ENCODE data around the gene SELENOP.
"Not testable (repeated sequence)": the region's sequence is repeated elsewhere in the genome, so short reads cannot be mapped to it uniquely, and the experiment has no call there.

SELENOP gene

GRCh38 chr5:42825422-42826148, 13.9 kb upstream of the SELENOP start:
- DNase-seq: no peak

GRCh38 chr5:42824347-42824976, 12.8 kb upstream of the SELENOP start:
- DNase-seq: no peak

GRCh38 chr5:42822548-42822947, 10.9 kb upstream of the SELENOP start:
- DNase-seq: no peak

GRCh38 chr5:42819745-42820144, 8.1 kb upstream of the SELENOP start:
- DNase-seq: no peak

GRCh38 chr5:42816546-42816945, 4.9 kb upstream of the SELENOP start:
- DNase-seq: not testable (repeated sequence)

DNA sequence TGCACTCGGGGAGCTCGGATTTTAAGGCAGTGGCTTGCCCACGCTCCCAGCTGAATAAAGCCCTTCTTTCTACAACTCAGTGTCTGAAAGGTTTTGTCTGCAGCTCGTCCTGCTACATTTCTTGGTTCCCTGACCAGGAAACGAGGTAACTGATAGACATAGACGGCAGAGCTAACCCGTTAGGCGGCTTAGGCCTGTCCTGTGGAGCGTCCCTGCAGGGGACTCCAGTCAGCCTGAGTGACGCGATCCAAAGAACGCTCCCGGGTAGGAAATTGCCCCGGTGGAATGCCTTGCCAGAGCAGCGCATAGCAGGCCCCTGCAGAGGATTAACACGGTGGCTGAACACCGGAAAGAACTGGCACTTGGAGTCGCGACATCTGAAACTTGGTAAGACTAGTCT, 1.8 kb upstream of the SELENOP start:
- DNase-seq: no peak

- DNase-seq: no peak
Measured at GRCh38 chr5:42812620-42813019, 928 bp upstream of the SELENOP start.

GRCh38 chr5:42810834-42811590, 680 bp downstream of the SELENOP start:
- DNase-seq: no peak

DNA sequence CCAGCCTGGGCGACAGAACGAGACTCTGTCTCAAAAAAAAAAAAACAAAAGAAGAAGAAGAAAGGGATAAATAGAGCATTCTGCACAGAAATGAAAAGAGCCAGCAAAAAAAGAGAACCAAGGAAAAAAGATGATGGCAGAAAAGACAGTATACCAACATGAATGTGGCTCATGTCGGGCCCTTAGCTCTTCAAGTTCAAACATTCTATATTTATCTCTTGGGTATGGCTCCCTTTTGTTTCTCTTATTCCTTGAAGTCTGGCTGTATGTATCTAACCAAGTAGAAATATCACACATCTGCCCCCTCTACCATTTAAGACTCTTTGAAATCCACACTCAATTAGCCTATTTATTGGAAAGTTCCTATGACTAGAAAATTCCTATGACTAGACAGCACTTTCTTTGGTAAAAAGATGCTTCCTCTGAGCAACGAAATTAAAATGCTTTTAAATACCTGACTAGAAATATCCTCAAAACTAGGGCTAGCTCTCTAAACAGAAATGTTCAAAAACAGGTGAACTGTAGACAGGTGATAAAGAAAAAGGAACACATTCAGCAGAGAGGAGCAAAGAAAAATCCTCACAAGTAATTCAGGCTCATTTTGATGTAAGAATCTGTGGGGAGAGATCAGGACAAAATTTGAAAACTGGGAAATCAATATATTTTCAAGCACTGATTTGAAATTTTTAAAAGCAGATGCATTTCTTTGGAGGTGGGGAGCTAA, 2.6 kb downstream of the SELENOP start:
- DNase-seq: no peak

GRCh38 chr5:42807722-42808447, 3.8 kb downstream of the SELENOP start:
- DNase-seq: no peak

- DNase-seq: no peak
Measured at GRCh38 chr5:42806701-42807262, 4.9 kb downstream of the SELENOP start.

- no peak for DNase-seq
Measured at GRCh38 chr5:42806004-42806700, 5.5 kb downstream of the SELENOP start.

GRCh38 chr5:42804717-42805339, 6.9 kb downstream of the SELENOP start:
- no peak for DNase-seq

DNA sequence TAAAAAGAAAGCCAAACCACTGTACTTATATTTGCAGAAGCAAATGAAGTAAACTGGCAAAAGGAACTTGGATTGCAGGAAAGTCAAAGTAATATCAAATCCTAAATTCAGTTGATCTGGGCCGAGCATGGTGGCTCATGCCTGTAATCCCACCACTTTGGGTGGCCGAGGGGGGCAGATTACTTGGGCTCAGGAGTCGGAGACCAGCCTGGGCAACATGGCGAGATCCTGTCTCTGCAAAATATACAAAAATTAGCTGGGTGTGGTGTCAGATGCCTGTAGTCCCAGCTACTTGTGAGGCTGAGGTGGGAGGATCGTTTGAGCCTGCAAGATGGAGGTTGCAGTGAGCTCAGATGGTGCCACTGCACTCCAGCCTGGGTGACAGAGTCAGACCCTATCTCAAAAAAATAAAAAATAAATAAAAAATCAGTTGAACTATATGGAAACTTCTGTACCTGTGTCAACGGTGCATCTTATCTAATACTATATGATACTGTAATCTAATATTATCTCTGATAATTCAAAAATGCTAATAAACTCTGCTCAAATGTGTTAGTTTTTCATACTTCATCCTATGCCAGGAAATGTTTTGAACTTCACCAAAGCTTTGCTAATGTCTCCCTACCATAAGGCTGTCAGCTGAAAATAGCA, 10.1 kb downstream of the SELENOP start:
- DNase-seq: no peak

GRCh38 chr5:42800748-42801330, 10.9 kb downstream of the SELENOP start:
- no peak for DNase-seq

DNA sequence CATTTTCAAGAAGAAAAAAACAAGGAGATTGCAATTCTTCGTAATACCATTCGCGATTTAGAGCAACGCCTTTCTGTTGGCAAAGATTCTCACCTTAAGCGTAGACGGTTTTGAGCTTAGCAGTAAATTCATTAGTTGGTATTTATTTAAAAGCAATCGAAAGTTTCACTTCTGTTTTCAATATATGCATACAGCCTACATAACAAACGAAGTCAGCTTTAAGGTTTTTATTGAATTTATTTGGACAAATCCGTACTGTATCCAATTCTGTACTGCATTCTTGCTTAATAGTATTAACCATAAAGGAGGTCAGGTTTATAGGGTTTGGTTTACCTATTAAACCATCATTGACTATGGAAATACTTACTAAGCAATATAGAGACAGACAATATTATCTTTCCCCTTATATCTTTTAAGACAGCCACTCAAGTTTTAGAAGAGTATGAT, 12.0 kb downstream of the SELENOP start:
- no peak for DNase-seq

GRCh38 chr5:42799241-42799608, 12.5 kb downstream of the SELENOP start:
- no peak for DNase-seq

DNA sequence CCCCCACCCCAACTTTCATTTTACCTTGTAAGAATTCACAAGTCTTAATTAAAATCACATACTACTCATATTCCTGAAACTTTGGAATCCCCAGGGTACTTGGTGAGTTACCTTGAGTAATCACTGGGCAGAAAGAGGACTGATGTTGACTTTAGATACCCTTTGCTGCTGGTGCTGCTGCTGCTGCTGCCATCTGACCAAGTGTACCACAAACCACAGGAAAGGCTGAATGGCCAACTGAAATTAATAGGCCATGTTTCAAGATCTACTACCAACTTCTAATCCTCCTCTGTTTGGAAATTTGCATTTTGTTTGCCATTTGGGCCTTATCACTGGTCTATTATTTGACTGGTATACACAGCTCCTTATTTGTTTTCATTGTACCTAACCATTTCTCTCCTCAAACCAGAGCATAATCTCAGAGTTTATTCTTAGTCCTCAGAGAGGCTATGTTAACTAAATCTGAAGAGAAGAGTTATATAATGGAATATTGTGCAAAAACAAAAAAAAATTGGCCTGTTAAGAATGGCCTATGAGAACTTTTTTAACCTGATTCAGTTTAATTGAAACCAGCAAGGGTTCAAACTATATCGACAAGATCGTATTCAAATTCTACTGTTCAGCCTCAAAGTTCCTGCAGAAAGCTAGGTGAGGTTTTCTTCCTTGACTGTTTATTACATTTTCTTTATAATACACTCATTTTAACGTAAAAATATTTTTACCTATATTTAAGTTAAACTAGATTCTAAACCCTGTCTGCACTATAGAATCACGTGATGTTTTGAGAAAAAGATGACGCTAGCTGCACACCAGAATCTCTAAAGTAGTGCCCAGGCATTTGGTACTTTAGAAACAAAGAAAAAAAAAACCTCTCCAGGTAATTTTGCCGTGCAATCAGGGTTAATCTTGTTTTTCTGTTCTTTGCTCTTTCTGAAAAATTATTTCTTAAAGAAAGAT, 13.1 kb downstream of the SELENOP start:
- no peak for DNase-seq

DNA sequence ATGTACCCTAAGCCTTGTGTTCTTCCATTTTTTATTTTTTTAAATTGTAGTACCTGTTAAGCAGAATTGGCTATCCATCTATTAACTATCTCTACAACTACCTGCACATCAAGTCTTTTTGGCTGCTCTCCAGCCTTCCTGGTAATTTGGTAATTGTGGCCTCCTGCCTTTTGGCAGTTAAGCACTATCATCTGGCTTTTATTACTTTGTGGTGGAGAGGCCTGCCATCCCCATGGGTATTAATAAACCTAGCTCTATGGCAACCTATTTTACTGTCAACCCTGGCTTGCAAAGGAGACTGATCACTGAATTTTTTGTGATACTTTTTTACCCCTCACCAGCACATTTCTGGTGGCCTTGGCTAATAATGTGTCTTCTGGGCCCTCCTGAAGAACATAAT, 20.5 kb downstream of the SELENOP start:
- no peak for DNase-seq

Data from CD4-positive, alpha-beta T cell treated with Interleukin-4 for 4 hours (primary cell).